Aorta (tissue), 5 donors: ENCODE measurements around the gene ALDH8A1. TPM values are rescaled to one million over a fixed set of nuclear protein-coding genes. Genes with fewer than 3 reads are reported as not detected.

Experiments
- ATAC-seq: fragments of 200-7000 bp; cut with Tn5 transposase; one replicate; pipeline ENCODE4 v1.9.1; 2022; ENCODE audit warnings: moderate library complexity; ENCODE audit not compliant: low FRiP score
- DNase-seq, 2 donors: peaks; one replicate each; pipeline ENCODE4 v3.0.0-alpha.2; 2020
- H3K27ac ChIP-seq, 2 donors: one replicate each; pipeline ENCODE4 v1.5.1; 2013; ENCODE audit warnings: low read length in 2 of 2, mild to moderate bottlenecking in 2 of 2, moderate library complexity in 2 of 2, control low read depth in 1 of 2, inconsistent platforms in 1 of 2, low read depth in 1 of 2
- H3K27me3 ChIP-seq, 2 donors: one replicate each; pipeline ENCODE4 v1.6.1; 2013; ENCODE audit warnings: control low read depth in 1 of 2, low read length in 1 of 2, mild to moderate bottlenecking in 1 of 2, moderate library complexity in 1 of 2; ENCODE audit not compliant: insufficient read depth in 2 of 2, control insufficient read depth in 1 of 2
- H3K36me3 ChIP-seq, 2 donors: one replicate each; pipeline ENCODE4 v1.6.1; 2013; ENCODE audit warnings: control low read depth in 1 of 2, low read length in 1 of 2, mild to moderate bottlenecking in 1 of 2; ENCODE audit not compliant: insufficient read depth in 2 of 2, control insufficient read depth in 1 of 2
- H3K4me1 ChIP-seq, 2 donors: one replicate each; pipeline ENCODE4 v1.6.1; 2013; ENCODE audit warnings: low read length in 2 of 2, control low read depth in 1 of 2, mild to moderate bottlenecking in 1 of 2, moderate library complexity in 1 of 2; ENCODE audit not compliant: insufficient read depth in 2 of 2, control insufficient read depth in 1 of 2
- H3K4me3 ChIP-seq, 2 donors: one replicate each; pipeline ENCODE4 v1.5.1; 2013; ENCODE audit warnings: low read length in 2 of 2, control low read depth in 1 of 2, mild to moderate bottlenecking in 1 of 2
- H3K9me3 ChIP-seq: one replicate; pipeline ENCODE4 v1.6.1; 2013; ENCODE audit warnings: mild to moderate bottlenecking, low read length; ENCODE audit not compliant: control insufficient read depth
- WGBS, 2 donors: extraction: QIAGEN DNeasy Blood & Tissue Kit; methylation state at CpG; one replicate each; pipeline ENCODE4 v1.1.7; 2013; 5-methylcytosine and 5-hydroxymethylcytosine counted together
- intact Hi-C, 2 donors: fragments of 100-400 bp; cut with DNase I; formaldehyde crosslinking; loops; one replicate each; pipeline versions ENCODE4 v1.14.2 to v1.15.0; 2022
- long read RNA-seq, 2 donors: library from polyadenylated mRNA; unstranded; transcript quantifications; one replicate each; pipeline ENCODE4 v2.0.0, GENCODE V29; 2020 to 2021
- polyA plus RNA-seq, 2 donors: library from polyadenylated mRNA; stranded (reverse); fragments of 200-250 nt; gene quantifications; one replicate each; pipeline ENCODE4 v1.2.3, GENCODE V29; 2013
- total RNA-seq, 2 donors: library from RNA; stranded (reverse); fragmentation: NEBNext Ultra II Directional; extraction: Animal tissue kit (Norgen Biotek cat#: 25700); gene quantifications; one replicate each; pipeline ENCODE4 v1.2.1, GENCODE V29; 2021
- donor health status: healthy with polysubstance abuse.
- donor health status: Bipolar disorder and iron deficiency.
- donor health status: DM: no; HTN: no; CAD: no.
- donor health status: DM: no; HTN: no; CAD: no.
- donor health status: DM: yes; HTN: yes; CAD: no.

ALDH8A1 gene
- total RNA-seq: 1 to 10 TPM; 1.6 to 4.1 TPM
- polyA plus RNA-seq: 1 to 10 TPM in 1 of 2 donors, under 1 TPM in 1; 0.75 to 1.8 TPM
- long read RNA-seq, donor 1: 0 reads
- long read RNA-seq, donor 2, partial matches to known transcripts: 1 of 2 reads
- long read RNA-seq, donor 2, other reads (novel, unspliced or antisense): 1 of 2 reads

DNA sequence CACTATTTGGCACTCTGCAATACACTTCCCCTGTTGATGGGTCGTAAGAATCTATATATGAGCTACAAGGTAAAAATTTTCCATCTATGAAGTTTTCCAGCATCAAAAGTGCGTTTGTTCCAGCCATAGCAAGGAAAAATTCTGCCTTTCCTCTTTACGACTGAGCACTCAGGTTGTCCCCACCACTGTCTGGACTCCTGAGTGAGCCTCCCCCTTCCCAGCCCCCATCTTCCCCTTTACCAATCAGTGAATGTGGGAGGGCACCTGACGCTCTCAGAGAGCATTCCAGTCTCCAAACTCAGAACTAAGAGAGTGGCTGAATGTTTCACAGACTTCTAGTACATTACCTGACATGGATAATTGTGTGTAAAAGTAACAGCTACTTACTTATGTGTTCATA, at the start of gene ALDH8A1:
Gene ALDH8A1 (minus strand): TSS at position 175 of the 400 bp plus-strand sequence. CDS start 48 bp downstream, at position 127.
- H3K9me3 ChIP-seq: no peaks in the 10 kb centered on the region
- 74 to 78% methylated on average over 4 of the region's 4 CpGs for WGBS, 2 donors
- H3K4me3 ChIP-seq: no peak within 1 kb of the TSS
- H3K27ac ChIP-seq: no peak within 1 kb of the TSS
- ATAC-seq (no peak), DNase-seq (no peak)
- no peaks in the 10 kb centered on the region for H3K27me3 ChIP-seq
- intact Hi-C loops: no loop called here
- H3K36me3 ChIP-seq: no peaks in the 10 kb centered on the region
- H3K4me1 ChIP-seq: no peaks in the 10 kb centered on the region

DNA sequence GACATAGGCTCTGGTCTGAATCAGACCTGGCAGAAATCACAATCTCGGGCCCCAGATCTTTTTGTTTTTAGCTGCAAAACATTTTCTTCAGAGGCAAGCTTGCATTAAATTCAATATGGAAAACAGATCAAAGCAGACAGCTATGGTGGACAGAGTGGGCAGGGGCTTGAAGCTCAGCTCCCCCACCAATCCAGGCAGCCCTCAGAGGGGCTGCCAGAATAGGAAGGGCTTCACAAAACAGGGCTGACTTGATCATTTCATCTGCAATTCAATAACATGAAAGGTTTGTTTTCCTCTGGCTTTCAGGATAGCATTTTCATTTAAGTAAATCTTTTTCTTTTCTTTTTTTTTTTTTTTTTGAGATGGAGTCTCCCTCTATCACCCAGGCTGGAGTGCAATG, 49.2 kb upstream of the ALDH8A1 start:
- H3K27me3 ChIP-seq: no peaks in the 10 kb centered on the region
- 93 to 97% methylated on average over 1 of the region's 1 CpG for WGBS, 2 donors

GRCh38 chr6:134997133-134997995, 47.5 kb upstream of the ALDH8A1 start:
- Histone ChIP-seq H3K9me3 (no peaks in the 10 kb centered on the region), H3K27me3 (no peaks in the 10 kb centered on the region), H3K36me3 (peaks cover 0 to 3% of the 10 kb centered on the region in 2 donors), H3K4me1 (no peaks in the 10 kb centered on the region), H3K4me3 (no peak overlapping the region), H3K27ac (no peak overlapping the region)
- ATAC-seq (no peak), DNase-seq (no peak)
- WGBS, 2 donors: 93% methylated on average over 9 of the region's 9 CpGs
- intact Hi-C loops: no loop called here

More for the DNA sequence above, 49.2 kb upstream of the ALDH8A1 start:
- ATAC-seq (no peak), DNase-seq (no peak)
- Histone ChIP-seq H3K4me3 (no peak overlapping the region), H3K27ac (no peak overlapping the region), H3K36me3 (peaks cover 0 to 3% of the 10 kb centered on the region in 2 donors), H3K9me3 (no peaks in the 10 kb centered on the region), H3K4me1 (no peaks in the 10 kb centered on the region)
- intact Hi-C loops: no loop called here

DNA sequence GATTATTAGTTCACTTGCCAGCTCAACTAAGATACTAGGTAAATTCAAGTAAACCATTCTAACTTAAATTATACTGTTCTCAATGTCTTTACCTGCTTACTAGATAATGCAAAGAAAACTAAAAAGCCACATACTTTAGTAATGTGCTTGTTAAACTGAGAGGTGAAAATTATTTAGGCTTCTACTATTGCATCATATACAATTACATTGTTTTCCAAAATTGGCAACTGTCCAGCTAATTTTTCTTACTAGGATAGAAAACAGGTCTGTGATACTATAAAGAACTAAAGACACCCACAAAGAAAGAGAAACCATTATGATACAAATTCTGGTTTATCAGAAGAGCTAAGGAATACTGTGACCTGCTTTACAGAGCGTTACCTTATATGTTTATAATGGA, 45.6 kb upstream of the ALDH8A1 start:
- Histone ChIP-seq H3K4me1 (no peaks in the 10 kb centered on the region), H3K36me3 (peaks cover 0 to 3% of the 10 kb centered on the region in 2 donors), H3K4me3 (no peak overlapping the region), H3K27me3 (no peaks in the 10 kb centered on the region), H3K27ac (no peak overlapping the region), H3K9me3 (no peaks in the 10 kb centered on the region)
- no peak for DNase-seq
- WGBS, 2 donors: 86 to 90% methylated on average over 1 of the region's 1 CpG
- no peak for ATAC-seq
- intact Hi-C loops: no loop called here

DNA sequence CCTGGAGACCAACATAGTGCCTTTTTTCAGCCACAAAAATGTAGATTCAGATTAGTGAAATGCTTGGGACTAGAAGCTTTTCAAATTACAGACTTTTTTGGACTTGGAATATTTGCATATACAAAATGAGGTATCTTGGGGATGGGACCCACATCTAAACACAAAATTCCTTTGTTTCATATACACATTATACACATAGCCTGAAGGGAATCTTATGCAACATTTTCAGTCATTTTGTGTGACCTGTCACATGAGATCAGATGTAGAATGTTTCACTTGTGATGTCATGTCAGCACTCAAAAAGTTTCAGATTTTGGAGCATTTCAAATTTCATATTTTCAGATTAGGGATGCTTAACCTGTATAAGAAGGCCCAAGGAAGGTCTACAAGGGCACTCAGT, 44.5 kb upstream of the ALDH8A1 start:
- Histone ChIP-seq H3K9me3 (no peaks in the 10 kb centered on the region), H3K36me3 (peaks cover 0 to 5% of the 10 kb centered on the region in 2 donors), H3K4me3 (no peak overlapping the region), H3K27me3 (no peaks in the 10 kb centered on the region), H3K4me1 (no peaks in the 10 kb centered on the region), H3K27ac (no peak overlapping the region)
- ATAC-seq (no peak), DNase-seq (no peak)
- intact Hi-C loops: no loop called here

DNA sequence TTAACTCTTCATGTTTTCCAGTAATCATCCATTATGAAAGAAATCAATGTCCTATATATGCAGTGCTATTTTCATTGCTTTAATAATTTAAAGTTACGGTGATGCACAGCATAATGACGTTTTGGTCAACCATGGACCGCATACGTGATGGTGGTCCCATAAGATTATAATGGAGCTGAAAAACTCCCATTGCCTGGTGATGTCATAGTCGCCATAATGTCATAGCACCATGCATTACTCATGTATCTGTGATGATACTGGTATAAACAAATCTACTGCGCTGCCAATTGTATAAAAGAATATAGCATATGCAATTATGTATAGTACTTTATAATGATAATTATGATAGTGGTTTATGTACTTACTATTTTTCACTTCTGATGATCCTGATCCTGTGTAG, 42.3 kb upstream of the ALDH8A1 start:
- ATAC-seq (no peak), DNase-seq (no peak)
- Histone ChIP-seq H3K27me3 (no peaks in the 10 kb centered on the region), H3K27ac (no peak overlapping the region), H3K4me1 (no peaks in the 10 kb centered on the region), H3K4me3 (no peak overlapping the region), H3K9me3 (no peaks in the 10 kb centered on the region), H3K36me3 (peaks cover 0 to 3% of the 10 kb centered on the region in 2 donors)
- WGBS, 2 donors: 96% methylated on average over 6 of the region's 6 CpGs
- intact Hi-C loops: no loop called here

GRCh38 chr6:134990262-134990661, 40.4 kb upstream of the ALDH8A1 start:
- no peak overlapping the region for H3K4me3 ChIP-seq
- ATAC-seq (no peak), DNase-seq (no peak)
- 92 to 94% methylated on average over 3 of the region's 3 CpGs for WGBS, 2 donors
- H3K9me3 ChIP-seq: no peaks in the 10 kb centered on the region
- no peaks in the 10 kb centered on the region for H3K4me1 ChIP-seq
- intact Hi-C loops: no loop called here
- H3K27me3 ChIP-seq: no peaks in the 10 kb centered on the region
- no peak overlapping the region for H3K27ac ChIP-seq
- H3K36me3 ChIP-seq: peaks cover 0 to 1% of the 10 kb centered on the region in 2 donors

- Histone ChIP-seq H3K9me3 (no peaks in the 10 kb centered on the region), H3K27ac (no peak overlapping the region), H3K4me3 (no peak overlapping the region), H3K36me3 (peaks cover 2 to 4% of the 10 kb centered on the region in 2 donors), H3K4me1 (no peaks in the 10 kb centered on the region), H3K27me3 (no peaks in the 10 kb centered on the region)
- intact Hi-C loops: no loop called here
- no peak for DNase-seq
- no peak for ATAC-seq
- WGBS, 2 donors: 33 to 43% methylated on average over 1 of the region's 1 CpG
These were observed 34.9 kb upstream of the ALDH8A1 start for GRCh38 chr6:134984821-134985220.

GRCh38 chr6:134983823-134984222, 33.9 kb upstream of the ALDH8A1 start:
- no peak for DNase-seq
- intact Hi-C loops: no loop called here
- H3K36me3 ChIP-seq: peaks cover 2 to 4% of the 10 kb centered on the region in 2 donors
- H3K27ac ChIP-seq: no peak overlapping the region
- 87 to 94% methylated on average over 2 of the region's 2 CpGs for WGBS, 2 donors
- no peak for ATAC-seq
- no peak overlapping the region for H3K4me3 ChIP-seq
- H3K4me1 ChIP-seq: no peaks in the 10 kb centered on the region
- H3K9me3 ChIP-seq: no peaks in the 10 kb centered on the region
- H3K27me3 ChIP-seq: no peaks in the 10 kb centered on the region
